SKM-1 treated with dmso at 0.1 percent for 144 hours (cell line): ENCODE results near the gene TPSB2.
"Not testable (repeated sequence)": the region's sequence is repeated elsewhere in the genome, so short reads cannot be mapped to it uniquely, and the experiment has no call there.

Experiments used
- DNase-seq: peaks from one replicate; lab custom pipeline; 2025; ENCODE audit not compliant: unreplicated experiment; lab: John Stamatoyannopoulos, UW

TPSB2 gene

DNA sequence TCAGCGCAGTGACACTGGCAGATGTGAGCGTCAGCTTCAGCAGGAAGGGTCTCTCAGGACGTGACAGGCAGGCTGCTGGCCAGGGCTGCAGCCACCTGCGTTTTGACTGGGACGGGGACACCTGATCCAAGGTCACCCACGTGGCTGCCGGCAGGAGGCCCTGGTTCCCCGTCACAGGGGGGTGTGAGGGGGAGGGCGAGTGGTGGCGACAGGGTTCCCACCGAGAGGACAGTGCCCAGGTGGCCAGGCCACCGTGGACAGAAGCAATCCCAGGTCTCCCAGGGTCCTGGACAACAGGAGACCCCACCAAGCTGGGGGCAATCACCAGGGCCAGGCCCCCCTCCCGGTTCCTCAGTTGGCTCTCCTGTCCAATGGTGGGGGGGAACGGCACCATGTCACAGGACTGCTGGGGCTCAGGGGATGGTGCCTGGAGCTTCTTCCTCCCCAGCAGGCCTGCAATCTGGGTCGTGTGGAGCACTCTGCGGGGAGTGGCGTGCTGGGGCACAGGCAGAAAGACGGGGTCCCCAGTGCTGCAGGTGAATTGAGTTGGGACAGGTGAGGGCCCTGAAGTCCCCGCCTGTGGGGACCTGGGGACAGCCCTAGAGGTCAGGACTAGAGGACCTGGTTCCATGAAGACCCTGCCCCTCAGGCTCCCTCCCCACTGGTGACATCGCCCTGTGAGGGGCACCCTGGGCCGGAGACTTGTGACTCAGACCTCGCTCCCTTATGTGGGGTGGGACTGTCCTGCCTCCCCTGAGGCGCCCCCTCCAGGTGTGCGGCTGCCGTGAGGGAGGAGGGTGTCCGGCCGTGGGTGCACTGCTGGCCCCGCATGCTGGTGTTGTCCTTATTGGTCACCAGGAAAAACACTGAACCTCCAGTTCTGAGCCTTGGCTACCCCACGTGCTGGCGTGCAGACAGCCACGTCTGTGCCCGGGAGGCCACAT, 14.2 kb upstream of the TPSB2 start:
- not testable (repeated sequence) for DNase-seq

DNA sequence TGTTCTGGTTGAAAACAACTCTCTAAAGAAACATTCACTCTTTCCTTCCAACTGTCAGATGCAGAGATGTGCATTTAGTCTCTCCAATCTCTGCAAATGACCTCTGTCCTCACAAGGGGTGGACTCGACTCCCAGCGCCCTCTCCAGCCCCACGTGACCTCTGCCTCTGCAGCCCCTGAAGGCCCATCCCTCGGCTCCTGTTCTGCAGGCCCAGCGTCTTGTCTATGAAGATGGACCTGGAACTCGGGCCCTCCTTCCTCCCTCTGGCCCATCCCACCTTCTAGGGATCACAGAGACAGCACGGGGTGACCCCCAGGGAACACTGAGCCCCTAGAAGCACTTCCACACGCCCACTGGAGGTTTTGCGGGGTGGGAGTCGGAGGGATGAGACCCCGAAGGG, 13.4 kb upstream of the TPSB2 start:
- DNase-seq, result not testable (repeated sequence)

DNA sequence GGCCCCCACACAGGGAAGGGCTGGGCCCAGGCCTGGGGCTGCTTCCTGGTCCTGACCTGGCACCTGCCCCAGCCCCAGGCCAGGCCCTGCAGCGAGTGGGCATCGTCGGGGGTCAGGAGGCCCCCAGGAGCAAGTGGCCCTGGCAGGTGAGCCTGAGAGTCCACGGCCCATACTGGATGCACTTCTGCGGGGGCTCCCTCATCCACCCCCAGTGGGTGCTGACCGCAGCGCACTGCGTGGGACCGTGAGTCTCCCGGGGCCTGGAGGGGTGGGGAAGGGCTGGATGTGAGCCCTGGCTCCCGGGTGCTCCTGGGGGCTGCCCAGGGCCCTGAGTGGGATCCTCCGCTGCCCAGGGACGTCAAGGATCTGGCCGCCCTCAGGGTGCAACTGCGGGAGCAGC, 11.1 kb upstream of the TPSB2 start:
- not testable (repeated sequence) for DNase-seq

DNA sequence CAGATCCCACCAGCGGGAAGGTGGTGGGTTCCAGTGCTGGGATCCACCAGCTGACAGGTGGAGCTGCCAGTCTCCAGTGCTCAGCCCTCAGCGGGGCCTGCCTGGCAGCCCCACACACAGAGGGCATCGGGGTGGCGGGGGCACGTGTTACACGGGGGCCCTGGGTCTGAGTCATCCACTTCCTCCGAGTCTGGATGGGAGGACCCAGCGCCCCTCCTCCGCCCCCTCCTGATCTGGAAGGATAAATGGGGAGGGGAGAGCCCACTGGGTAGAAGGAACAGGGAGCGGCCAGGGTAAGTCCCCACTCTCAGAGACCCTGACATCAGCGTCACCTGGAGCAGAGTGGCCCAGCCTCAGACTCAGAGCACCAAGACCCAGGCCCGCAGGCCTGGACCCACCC, 10.5 kb upstream of the TPSB2 start, which contains the start of gene TPSAB1:
TSS of gene TPSAB1 (plus strand) at position 270 of the 400 bp plus-strand sequence. CDS start 234 bp downstream, outside the sequence.
- not testable (repeated sequence) for DNase-seq

DNA sequence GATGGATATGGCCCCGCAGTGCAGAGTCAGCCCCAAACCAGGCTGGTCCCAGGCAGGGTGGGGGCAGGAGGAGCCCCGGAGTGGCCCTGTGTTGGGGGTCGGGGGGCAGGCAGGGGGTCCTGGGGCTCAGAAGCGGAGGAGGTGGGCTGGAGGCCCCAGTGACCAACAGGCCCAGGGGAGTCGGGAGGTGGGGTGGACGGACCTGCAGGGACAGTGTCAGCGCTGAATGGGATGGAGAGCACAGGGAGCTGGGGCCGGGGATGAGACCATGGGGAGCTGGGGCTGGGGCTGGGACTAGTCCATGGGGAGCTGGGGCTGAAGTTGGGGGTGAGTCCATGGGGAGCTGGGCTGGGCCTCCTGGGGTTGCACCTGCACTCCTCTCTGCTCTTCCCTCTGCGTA, 9.6 kb upstream of the TPSB2 start:
- DNase-seq, result not testable (repeated sequence)

DNA sequence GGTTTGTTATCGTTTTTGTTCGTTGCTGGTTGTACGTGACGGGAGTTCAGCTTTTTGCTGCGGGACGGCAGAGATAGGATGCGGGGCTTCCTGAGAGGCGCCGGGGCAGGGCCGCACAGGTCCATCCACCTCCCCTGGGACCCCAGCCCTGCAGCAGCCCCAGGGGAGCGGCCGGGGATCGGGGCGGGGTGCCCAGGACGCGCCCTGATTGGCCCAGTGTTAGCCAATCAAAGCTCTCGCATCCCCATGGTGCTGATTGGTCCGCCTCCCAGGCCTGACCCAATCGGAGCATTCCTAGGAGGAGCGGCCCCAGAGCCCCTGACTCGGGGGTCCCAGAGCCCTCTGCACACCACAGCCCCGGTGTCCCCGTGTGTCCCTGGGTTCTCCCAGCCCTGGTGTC, 8.9 kb upstream of the TPSB2 start:
- not testable (repeated sequence) for DNase-seq

DNA sequence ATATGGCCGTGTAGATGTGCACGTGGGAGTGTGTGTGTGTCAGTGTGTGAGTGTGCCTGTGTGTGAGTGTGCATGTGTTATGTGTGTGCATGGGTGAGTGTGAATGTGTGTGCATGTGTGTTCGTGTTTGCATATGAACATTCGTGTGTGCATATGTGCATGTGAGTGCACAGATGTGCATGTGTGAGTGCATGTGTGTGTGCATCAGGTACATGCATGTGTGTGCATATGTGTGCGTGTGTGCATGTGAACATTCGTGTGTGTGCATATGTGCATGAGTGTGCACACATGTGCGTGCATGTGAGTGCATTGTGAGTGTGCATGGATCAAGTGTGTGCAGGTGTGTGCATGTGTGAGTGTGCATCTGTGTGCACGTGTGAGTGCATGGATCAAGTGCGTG, 8.0 kb upstream of the TPSB2 start:
- DNase-seq, result no peak

DNA sequence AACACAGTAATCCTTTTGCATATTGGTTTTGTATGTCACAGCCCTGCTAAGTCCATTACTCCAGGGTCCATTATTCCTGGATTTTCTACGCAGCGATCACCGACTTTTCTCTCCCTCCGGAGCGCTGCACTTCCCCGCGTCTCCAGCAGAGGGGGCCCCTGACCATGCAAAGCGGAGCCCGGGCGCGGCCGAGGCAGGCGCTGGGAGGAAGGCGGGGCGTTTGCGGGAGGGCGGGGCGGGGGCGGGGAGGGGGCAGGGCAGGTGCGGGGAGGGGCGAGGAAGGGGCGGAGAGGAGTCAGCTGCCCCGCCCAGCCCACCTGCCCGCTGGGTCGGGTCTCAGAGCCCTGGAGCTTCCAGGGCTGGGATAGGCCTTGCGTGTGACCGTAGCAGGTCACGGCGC, 6.7 kb upstream of the TPSB2 start:
- not testable (repeated sequence) for DNase-seq

DNA sequence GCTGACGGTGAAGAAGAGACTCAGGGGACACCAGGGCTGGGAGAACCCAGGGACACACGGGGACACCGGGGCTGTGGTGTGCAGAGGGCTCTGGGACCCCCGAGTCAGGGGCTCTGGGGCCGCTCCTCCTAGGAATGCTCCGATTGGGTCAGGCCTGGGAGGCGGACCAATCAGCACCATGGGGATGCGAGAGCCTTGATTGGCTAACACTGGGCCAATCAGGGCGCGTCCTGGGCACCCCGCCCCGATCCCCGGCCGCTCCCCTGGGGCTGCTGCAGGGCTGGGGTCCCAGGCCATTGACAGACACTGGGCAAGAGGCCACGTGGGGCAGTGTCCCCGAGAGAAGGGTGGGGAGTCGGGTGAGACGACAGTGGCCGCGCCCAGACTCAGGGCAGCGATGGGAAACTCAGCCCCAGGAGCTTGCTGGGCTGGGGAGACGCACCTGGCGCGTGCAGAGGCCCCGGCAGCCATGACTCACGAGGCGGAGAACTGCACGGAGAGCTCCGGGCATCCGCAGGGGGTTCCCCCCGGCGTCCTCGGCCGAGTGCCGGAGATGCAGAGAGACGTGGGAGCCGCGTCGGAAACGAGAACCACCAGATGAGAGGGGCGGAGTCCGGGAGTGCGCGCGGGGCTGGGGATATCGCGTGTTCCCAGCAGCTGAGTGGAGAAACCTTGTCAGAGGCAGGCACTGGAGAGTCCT, 2.2 kb upstream of the TPSB2 start:
- DNase-seq, result not testable (repeated sequence)

DNA sequence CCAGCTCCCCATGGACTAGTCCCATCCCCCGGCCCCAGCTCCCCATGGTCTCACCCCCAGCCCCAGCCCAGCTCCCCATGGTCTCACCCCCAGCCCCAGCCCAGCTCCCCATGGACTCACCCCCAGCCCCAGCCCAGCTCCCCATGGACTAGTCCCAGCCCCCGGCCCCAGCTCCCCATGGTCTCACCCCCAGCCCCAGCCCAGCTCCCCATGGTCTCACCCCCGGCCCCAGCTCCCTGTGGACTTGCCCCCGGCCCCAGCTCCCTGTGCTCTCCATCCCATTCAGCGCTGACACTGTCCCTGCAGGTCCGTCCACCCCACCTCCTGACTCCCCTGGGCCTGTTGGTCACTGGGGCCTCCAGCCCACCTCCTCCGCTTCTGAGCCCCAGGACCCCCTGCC, 1.3 kb upstream of the TPSB2 start:
- not testable (repeated sequence) for DNase-seq

DNA sequence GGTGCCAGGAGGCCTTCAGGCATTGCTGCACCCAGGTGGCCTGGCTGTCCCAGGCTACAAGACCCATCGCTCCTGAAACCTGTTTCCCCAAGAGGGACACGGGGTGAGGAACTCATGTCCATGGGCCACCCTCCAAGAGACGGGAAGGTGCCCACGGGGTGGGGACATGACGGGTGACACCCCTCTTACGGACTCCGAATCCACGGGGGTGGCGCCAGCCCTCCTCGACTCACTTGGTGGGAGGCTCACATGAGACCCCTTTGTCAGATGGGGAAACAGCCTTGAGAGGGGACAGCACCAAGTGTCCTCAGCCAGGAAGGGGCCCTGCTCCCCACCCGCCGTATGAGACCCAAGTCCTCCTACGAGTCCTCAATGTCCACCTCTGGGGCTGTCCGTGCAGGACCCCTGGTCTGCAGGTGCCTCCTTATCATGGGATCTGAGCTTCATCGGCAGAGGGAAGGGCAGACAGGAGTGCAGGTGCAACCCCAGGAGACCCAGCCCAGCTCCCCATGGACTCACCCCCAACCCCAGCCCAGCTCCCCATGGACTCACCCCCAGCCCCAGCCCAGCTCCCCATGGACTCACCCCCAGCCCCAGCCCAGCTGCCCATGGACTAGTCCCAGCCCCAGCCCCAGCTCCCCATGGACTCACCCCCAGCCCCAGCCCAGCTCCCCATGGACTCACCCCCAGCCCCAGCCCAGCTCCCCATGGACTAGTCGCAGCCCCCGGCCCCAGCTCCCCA, 658 bp upstream of the TPSB2 start:
- not testable (repeated sequence) for DNase-seq

DNA sequence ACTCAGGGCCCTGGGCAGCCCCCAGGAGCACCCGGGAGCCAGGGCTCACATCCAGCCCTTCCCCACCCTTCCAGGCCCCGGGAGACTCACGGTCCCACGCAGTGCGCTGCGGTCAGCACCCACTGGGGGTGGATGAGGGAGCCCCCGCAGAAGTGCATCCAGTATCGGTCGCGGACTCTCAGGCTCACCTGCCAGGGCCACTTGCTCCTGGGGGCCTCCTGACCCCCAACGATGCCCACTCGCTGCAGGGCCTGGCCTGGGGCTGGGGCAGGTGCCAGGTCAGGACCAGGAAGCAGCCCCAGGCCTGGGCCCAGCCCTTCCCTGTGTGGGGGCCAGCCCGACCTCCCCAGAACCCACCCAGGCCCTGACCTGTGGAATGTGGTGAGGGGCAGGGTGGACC, 508 bp downstream of the TPSB2 start:
- DNase-seq, result not testable (repeated sequence)

DNA sequence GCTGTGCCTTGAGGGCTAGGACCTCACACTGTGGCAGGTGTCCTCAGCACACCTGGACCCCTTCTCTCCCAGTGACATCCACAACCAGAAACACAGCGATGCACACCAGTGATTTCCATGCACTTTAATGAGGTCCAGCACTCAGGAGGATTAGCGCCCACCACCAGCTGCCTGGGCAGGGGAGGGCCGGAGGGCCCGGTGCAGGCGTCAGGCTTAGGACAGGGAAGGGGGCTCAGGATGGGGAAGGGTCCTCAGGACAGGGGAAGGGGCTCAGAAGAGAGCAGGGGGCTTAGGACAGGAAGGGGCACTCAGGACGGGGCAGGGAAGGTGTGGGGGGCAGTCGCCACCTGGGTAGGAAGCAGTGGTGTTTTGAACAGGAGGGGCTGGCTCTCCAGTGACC, 1.8 kb downstream of the TPSB2 start:
- DNase-seq, result not testable (repeated sequence)

DNA sequence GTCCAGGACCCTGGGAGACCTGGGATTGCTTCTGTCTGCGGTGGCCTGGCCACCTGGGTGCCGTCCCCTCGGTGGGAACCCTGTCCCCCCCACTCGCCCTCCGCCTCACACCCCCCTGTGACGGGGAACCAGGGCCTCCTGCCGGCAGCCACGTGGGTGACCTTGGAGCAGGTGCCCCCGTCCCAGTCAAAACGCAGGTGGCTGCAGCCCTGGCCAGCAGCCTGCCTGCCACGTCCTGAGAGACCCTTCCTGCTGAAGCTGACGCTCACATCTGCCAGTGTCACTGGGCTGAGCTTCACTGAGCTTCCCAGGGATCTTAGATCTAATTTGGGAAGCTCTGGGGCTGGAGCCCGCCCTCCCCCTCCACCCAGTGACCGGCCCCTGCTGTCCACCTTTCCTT, 3.3 kb downstream of the TPSB2 start:
- DNase-seq, result not testable (repeated sequence)

DNA sequence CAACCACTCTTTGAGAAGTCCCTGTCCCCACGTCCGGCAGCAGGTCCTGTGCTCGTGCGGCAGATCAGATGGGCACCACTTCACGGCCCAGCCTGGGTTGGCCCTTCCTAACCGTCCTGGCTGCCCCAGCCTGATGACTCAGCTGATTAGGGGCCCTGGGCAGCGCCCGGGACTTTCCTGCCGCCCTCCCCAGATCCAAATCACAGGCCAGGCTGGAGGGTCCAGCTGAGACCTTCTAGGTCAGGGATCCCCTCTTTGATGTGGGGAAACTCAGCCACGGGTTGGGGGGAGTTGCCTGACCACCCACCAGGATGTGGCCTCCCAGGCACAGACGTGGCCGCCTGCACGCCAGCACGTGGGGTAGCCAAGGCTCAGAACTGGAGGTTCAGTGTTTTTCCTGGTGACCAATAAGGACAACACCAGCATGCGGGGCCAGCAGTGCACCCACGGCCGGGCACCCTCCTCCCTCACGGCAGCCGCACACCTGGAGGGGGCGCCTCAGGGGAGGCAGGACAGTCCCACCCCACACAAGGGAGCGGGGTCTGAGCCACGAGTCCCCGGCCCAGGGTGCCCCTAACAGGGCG, 4.2 kb downstream of the TPSB2 start:
- DNase-seq, result not testable (repeated sequence)

DNA sequence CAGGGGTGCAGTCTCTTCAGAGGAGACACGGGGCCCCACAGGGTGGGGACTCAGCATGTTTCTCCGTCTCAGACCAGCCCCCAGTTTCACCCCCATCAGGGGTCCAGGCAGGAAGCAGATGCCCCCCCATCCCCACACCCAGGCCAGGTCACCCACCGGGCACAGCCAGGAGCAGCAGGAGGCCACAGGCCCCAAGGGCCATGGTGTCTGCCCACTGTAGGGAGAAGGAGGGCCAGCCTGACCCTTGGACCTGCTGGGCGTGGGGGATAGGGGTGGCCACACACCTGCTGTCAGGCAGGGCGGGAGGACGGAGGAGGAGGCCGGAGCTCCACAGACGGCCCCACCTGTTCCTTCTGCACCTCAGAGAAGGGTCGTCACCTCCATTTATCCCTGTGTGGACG, 4.9 kb downstream of the TPSB2 start, which contains the start of gene TPSG1:
TSS of gene TPSG1 (minus strand) at position 218 of the 401 bp plus-strand sequence. CDS start at position 202, 16 bp downstream.
- no peak for DNase-seq

DNA sequence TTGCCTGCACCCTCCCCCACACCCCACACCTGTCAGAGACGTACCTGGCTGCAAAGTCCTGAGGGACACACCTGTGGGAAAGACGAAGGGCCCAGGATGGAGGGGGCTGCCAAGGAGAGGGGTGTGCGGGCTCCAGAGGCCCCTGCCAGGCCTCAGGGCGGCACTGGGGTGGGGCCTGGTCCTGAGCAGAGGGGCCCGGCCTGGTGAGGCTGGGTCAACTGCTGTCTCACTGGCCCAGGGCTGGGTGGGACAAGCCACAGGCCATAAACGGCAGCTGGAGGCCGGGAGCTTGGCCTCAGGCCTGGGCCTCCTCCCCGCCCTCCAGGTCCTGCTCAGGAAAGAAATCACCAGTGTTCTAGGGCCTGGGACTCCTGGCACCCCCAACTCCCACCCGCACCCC, 5.4 kb downstream of the TPSB2 start:
- no peak for DNase-seq

DNA sequence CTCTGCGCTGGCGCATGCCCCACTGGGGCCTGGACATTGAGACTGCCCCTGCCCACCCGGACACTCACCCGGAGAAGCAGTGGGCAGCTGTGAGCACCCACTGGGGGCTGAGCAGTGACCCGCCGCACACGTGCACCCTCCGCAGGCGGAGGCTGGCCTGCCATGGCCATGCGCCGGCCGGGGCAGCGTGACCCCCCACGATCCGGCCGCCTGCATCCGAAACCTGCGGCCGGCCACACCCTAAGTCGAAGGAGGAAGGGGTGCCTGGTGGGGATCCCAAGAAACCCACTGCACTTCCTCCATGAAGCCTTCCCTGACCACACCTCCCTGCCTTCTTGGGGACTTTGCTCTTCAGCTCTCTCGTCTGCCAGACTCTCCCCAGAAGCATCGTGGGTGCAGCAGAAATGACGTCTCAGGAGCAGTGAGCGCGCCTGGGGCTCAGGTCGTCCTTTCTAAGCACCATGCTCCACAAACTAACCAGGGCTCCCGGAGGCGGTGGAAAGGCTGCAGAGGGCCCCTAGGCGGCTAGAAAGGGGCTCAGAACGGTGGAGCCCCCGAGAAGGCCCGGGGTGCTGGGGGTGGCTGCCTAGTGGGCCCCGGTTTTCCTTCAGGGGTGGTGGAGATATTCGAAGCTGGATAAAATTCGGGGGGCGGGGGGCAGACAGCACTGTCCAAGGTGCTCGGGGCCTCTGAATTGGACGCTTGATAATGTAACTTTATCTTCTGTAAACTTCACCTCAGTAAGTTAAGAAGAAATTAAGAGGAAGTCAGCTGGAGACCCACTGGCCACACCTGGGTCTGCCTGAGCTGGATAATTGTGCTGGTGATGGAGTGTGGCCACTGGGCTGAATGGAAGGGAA, 6.4 kb downstream of the TPSB2 start:
- no peak for DNase-seq

DNA sequence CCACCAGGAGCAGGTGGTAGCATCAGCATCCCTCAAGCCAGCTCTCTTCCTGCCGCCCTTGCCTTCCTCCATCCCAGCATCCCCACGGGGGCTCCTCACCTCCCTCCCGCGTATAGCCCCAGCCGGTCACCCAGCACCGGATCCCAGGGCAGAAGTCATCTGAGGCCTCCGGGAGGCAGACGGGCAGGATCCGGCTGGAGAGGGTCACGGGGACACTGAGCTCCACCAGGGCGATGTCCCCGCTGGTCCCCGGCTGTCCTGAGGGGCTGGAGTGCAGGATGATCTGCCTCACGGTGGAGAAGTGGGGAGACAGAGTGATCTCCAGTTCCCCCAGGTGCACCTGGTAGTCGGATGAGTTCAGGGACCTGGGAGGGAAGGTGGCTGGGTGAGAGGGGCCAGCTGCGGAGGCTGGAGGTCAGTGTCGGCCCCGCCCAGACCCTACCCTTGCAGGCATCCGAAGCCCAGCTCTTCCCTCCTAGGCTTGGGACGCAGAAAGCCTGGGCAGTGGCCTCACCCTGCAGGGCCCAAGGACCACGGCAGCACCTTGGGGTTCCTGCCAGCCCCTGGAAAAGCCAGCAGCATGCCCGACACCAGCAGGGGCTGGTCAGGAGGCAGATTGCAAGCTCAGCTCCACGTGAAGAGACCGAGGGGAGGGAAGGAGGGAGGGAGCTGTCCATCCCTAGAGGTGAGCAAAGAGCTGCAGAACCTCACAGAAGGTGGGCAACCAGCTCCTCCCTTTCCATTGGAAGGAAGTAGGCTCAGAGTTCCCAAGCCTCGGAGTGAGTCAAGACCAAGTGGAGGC, 7.2 kb downstream of the TPSB2 start:
- no peak for DNase-seq
